Activated naive CD8-positive, alpha-beta T cell treated with anti-CD3 and anti-CD28 coated beads for 36 hours (primary cell): ENCODE measurements around the gene TOX2. TPM values are rescaled to one million over a fixed set of nuclear protein-coding genes. Genes with fewer than 3 reads are reported as not detected.

Experiments used
- DNase-seq: peaks from one replicate; pipeline ENCODE4 v3.0.0; 2021
- H3K27ac Mint-ChIP-seq: one replicate; pipeline ENCODE4 v1.8.0; 2022; ENCODE audit warnings: mild to moderate bottlenecking, moderate library complexity, mixed read lengths
- H3K27me3 Mint-ChIP-seq: one replicate; pipeline ENCODE4 v1.8.0; 2022; ENCODE audit warnings: mild to moderate bottlenecking, mixed read lengths
- H3K36me3 Mint-ChIP-seq: one replicate; pipeline ENCODE4 v1.8.0; 2021; ENCODE audit warnings: mild to moderate bottlenecking, mixed read lengths
- H3K4me1 Mint-ChIP-seq: one replicate; pipeline ENCODE4 v1.8.0; 2021; ENCODE audit warnings: mixed read lengths
- H3K4me3 Mint-ChIP-seq: one replicate; pipeline ENCODE4 v1.8.0; 2022; ENCODE audit warnings: mild to moderate bottlenecking, moderate library complexity, mixed read lengths
- H3K9me3 Mint-ChIP-seq: one replicate; pipeline ENCODE4 v1.8.0; 2022; ENCODE audit warnings: mixed read lengths
- total RNA-seq, 2 experiments: library from RNA; stranded (reverse); gene quantifications; one replicate each; pipeline ENCODE4 v1.2.3, GENCODE V29; 2021

Gene TOX2
- total RNA-seq, 2 experiments from 2014 or later: 0.45 to 0.52 TPM

- Mint-ChIP-seq H3K9me3 (no peaks in the 10 kb centered on the region), H3K36me3 (no peaks in the 10 kb centered on the region), H3K4me3 (no peak overlapping the region), H3K27ac (no peak overlapping the region), H3K27me3 (peaks cover 24% of the 10 kb centered on the region), H3K4me1 (peaks cover 40% of the 10 kb centered on the region)
- no peak for DNase-seq
Observed at GRCh38 chr20:43942201-43942590, 27.5 kb downstream of the TOX2 start.

DNA sequence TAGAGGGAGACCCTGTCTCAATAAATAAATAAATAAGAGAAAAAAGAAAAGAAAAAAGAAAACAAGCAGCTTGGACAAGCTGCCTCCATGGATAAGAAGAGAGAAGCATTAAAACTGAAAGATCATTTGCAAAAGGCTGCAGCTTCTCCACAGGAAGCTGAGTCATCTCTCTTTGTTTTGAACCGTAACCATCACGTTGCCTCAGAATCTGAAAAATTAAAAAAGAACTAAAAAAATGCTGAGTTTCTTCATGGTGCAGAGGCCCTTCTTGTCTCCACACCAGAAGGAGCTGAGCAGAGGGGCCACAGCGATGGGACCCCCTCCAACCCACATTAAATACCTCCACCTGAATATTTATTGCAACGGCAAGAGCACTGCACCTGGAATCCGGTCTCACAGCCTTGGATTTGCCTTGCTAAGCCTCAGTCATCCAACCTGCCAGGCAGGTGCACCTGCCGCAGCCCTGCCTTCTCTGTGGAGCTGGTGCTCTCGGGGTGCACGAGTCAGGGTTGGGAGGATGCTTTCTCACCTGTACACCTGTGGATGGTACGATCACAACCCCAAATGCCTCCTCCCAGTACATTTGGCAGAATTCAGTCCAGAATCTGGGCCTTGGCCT, 28.1 kb downstream of the TOX2 start:
- no peak for DNase-seq
- Mint-ChIP-seq H3K4me1 (peaks cover 44% of the 10 kb centered on the region), H3K36me3 (no peaks in the 10 kb centered on the region), H3K27me3 (peaks cover 30% of the 10 kb centered on the region), H3K9me3 (no peaks in the 10 kb centered on the region), H3K27ac (no peak overlapping the region), H3K4me3 (no peak overlapping the region)

DNA sequence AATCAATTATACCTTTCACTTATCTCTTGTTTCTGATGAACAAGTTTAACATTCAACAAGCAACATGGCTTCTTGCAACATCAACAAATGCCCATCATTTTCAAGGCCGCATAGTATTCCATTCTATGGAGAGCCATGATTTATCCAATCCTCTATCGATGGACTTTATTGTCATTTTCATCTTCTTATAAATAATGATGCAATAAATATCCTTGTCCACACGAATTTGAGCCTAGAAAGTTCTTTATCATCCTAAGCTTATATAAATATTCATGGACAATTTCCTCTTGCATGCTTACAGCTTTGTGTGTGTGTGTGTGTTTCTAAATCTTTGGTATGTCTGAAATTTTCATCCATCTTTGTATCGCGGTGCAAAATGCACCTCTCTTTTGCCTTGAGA, 29.1 kb downstream of the TOX2 start:
- H3K9me3 Mint-ChIP-seq: no peaks in the 10 kb centered on the region
- H3K36me3 Mint-ChIP-seq: no peaks in the 10 kb centered on the region
- H3K27ac Mint-ChIP-seq: no peak overlapping the region
- peaks cover 44% of the 10 kb centered on the region for H3K4me1 Mint-ChIP-seq
- H3K27me3 Mint-ChIP-seq: peaks cover 38% of the 10 kb centered on the region
- no peak overlapping the region for H3K4me3 Mint-ChIP-seq
- no peak for DNase-seq

- H3K27ac Mint-ChIP-seq: no peak overlapping the region
- peaks cover 52% of the 10 kb centered on the region for H3K4me1 Mint-ChIP-seq
- no peak for DNase-seq
- H3K36me3 Mint-ChIP-seq: no peaks in the 10 kb centered on the region
- H3K4me3 Mint-ChIP-seq: no peak overlapping the region
- H3K27me3 Mint-ChIP-seq: peaks cover 45% of the 10 kb centered on the region
- no peaks in the 10 kb centered on the region for H3K9me3 Mint-ChIP-seq
Observed at GRCh38 chr20:43944653-43945235, 30.1 kb downstream of the TOX2 start.

DNA sequence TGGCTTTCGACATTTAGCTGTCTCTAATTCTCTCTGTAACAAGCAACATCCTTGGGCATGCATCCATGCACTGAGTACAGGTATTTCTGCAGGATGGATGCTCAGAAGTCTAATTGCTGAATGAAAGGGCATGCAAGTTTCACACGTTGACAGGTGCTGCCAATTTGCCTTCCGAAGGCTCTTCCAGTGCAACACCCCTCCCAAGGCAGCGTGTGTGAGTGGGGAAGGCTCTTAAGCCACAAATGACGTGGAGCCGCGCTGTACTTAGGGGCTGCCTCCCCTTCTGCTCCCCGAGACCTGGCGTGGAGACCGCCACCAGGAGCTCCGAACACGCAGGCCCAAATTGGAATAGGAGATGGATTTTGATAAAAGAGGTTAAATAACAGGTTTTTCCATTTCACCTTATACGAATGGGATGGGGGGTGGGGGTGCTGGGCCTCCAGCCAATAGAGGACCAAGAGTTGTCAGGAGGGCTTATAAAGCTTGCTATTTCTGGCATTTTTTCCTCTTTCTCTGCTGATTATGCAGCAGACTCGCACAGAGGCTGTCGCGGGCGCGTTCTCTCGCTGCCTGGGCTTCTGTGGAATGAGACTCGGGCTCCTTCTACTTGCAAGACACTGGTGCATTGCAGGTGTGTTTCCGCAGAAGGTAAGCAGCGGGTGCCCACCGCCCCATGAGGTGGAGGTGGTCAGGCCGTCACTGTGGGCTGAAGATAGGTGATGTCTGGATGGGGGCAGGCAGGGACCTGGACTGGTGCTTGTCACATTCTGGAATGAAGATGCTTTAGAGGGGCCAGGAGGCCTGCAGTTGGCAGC, 30.9 kb downstream of the TOX2 start:
- Mint-ChIP-seq H3K4me3 (no peak overlapping the region), H3K36me3 (no peaks in the 10 kb centered on the region), H3K27ac (no peak overlapping the region), H3K27me3 (peaks cover 41% of the 10 kb centered on the region), H3K4me1 (peaks cover 60% of the 10 kb centered on the region), H3K9me3 (no peaks in the 10 kb centered on the region)
- no peak for DNase-seq

DNA sequence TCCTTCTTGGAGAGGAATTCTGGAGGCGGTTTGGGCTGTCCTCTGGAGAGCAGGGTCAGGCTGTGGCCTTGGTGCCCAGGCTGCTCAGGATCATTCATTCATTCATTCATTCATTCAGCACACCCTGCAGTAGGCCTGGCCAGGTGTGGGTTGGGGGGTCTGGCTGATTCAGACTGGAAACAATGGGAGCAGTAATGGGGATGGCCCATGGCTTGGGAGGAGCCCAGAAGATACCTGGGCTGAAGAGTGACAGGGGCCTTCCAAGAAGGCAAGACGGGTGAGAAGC, 31.5 kb downstream of the TOX2 start:
- DNase-seq: no peak

GRCh38 chr20:43946659-43947315, 32.1 kb downstream of the TOX2 start:
- H3K27me3 Mint-ChIP-seq: peaks cover 39% of the 10 kb centered on the region

More for the DNA sequence above, 31.5 kb downstream of the TOX2 start:
- Mint-ChIP-seq H3K36me3 (no peaks in the 10 kb centered on the region), H3K27ac (no peak overlapping the region), H3K27me3 (peaks cover 39% of the 10 kb centered on the region), H3K4me3 (no peak overlapping the region), H3K4me1 (peaks cover 63% of the 10 kb centered on the region), H3K9me3 (no peaks in the 10 kb centered on the region)

GRCh38 chr20:43947316-43947710, 32.7 kb downstream of the TOX2 start:
- H3K4me3 Mint-ChIP-seq: no peak overlapping the region
- DNase-seq: no peak
- H3K36me3 Mint-ChIP-seq: no peaks in the 10 kb centered on the region
- H3K9me3 Mint-ChIP-seq: no peaks in the 10 kb centered on the region
- H3K4me1 Mint-ChIP-seq: peaks cover 57% of the 10 kb centered on the region
- H3K27ac Mint-ChIP-seq: no peak overlapping the region
- H3K27me3 Mint-ChIP-seq: peaks cover 42% of the 10 kb centered on the region

More at GRCh38 chr20:43946659-43947315, 32.1 kb downstream of the TOX2 start:
- no peaks in the 10 kb centered on the region for H3K36me3 Mint-ChIP-seq
- H3K4me3 Mint-ChIP-seq: no peak overlapping the region
- DNase-seq: no peak
- peaks cover 60% of the 10 kb centered on the region for H3K4me1 Mint-ChIP-seq
- no peaks in the 10 kb centered on the region for H3K9me3 Mint-ChIP-seq
- H3K27ac Mint-ChIP-seq: no peak overlapping the region

- Mint-ChIP-seq H3K36me3 (no peaks in the 10 kb centered on the region), H3K27me3 (peaks cover 52% of the 10 kb centered on the region), H3K9me3 (no peaks in the 10 kb centered on the region), H3K4me1 (peaks cover 55% of the 10 kb centered on the region), H3K4me3 (no peak overlapping the region), H3K27ac (no peak overlapping the region)
- no peak for DNase-seq
Observed at GRCh38 chr20:43948455-43948854, 33.8 kb downstream of the TOX2 start.

DNA sequence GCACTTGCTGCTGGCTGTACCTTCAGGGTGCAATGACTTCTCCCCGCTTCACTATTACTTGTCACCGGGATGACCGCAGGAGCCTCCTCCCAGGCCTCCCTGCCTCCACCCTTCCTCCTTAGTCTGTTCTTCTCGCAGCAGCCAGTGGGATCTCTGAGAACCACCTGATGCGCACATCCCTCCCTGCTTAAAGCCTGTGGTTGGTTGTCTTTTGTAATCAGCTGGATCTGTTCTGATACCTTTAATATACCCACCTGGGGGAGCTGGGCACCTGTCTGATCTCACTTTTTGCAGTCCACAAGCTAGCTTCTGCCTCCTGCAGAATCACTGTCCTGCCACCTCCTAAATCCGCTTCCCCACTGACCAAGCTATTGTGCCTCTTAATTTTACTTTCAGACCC, 34.6 kb downstream of the TOX2 start:
- H3K4me3 Mint-ChIP-seq: no peak overlapping the region

GRCh38 chr20:43949741-43950618, 35.3 kb downstream of the TOX2 start:
- peaks cover 61% of the 10 kb centered on the region for H3K27me3 Mint-ChIP-seq
- H3K4me3 Mint-ChIP-seq: no peak overlapping the region
- DNase-seq: peak; percentile 66
- H3K36me3 Mint-ChIP-seq: no peaks in the 10 kb centered on the region
- H3K27ac Mint-ChIP-seq: no peak overlapping the region
- no peaks in the 10 kb centered on the region for H3K9me3 Mint-ChIP-seq
- H3K4me1 Mint-ChIP-seq: peaks cover 69% of the 10 kb centered on the region

More for the DNA sequence above, 34.6 kb downstream of the TOX2 start:
- peaks cover 60% of the 10 kb centered on the region for H3K27me3 Mint-ChIP-seq
- H3K36me3 Mint-ChIP-seq: no peaks in the 10 kb centered on the region
- no peaks in the 10 kb centered on the region for H3K9me3 Mint-ChIP-seq
- H3K4me1 Mint-ChIP-seq: peaks cover 63% of the 10 kb centered on the region
- DNase-seq: no peak
- no peak overlapping the region for H3K27ac Mint-ChIP-seq

DNA sequence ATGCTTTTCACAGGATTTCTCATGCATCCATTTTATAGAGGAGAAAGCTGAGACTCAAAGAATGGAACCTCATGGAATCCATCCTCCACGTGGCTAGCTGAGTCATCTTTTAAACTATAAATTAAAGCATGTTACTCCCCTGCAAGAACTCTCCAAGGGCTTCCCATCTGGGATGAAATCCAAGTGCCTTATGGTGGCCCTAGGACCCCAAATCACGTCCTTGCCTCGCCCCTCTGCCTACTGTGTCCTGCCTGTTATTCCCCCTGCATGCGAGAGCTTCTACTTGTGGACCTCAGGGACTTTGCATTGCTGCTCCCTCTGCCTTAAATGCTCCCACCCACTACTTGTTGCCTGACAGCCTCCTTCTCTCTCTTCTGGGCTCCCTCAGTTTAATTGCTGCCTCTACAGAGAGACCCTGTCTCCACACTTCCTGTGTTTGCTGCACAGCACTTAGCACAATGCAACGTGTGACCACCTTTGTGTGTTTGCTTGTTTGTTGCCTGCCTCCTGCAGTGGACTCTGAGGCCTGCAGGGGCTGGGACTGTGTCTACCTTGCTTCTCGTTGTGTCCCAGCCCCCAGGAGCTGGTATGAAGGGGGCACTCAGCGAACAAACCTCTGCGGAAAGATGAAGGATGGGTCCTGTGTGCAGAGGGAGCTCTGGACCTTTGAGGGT, 39.4 kb downstream of the TOX2 start:
- peaks cover 58% of the 10 kb centered on the region for H3K27me3 Mint-ChIP-seq
- no peak overlapping the region for H3K27ac Mint-ChIP-seq
- DNase-seq: no peak
- peaks cover 67% of the 10 kb centered on the region for H3K4me1 Mint-ChIP-seq
- H3K4me3 Mint-ChIP-seq: no peak overlapping the region
- H3K36me3 Mint-ChIP-seq: peaks cover 10% of the 10 kb centered on the region
- H3K9me3 Mint-ChIP-seq: peaks cover 10% of the 10 kb centered on the region

- peak overlapping the region; percentile 0 for H3K4me3 Mint-ChIP-seq
- no peak for DNase-seq
Observed at GRCh38 chr20:43954704-43955061, 40.0 kb downstream of the TOX2 start.

DNA sequence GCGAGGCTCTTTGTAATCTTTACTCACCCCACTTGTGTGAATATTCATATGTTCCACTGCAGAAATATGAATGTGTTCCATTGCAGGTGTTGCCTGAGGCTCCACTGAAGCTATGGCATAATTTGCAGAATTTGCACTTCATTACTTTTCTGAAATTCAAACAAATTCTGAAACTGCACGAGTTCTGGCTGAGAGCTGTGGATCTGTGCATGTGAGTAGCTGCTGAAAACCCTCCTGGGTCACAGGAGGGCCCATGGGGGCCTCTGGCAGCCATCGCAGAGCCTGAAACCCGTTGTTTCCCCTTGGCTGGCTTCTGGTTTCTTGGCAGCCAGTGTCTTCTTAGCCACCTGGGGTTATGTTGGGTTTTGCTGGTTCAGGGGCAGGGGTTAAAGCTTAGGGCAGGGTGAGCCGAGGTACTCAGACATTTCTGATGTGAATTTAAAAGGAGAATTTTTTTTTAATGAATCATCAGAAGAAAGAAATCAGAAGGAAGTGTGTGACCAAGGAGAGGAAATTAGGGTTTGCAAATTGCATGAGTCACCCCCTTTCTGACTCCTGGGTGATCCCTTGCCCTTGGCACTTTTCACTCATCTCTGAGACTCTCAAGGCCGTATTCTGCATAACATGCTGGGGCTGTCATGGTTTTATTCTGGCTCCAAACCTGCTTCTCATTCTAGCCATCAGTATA, 40.6 kb downstream of the TOX2 start:
- Mint-ChIP-seq H3K27ac (peak overlapping the region; percentile 81), H3K9me3 (peaks cover 10% of the 10 kb centered on the region), H3K36me3 (peaks cover 10% of the 10 kb centered on the region), H3K27me3 (peaks cover 58% of the 10 kb centered on the region), H3K4me1 (peaks cover 66% of the 10 kb centered on the region), H3K4me3 (no peak overlapping the region)
- DNase-seq: peak; percentile 60

More at GRCh38 chr20:43954704-43955061, 40.0 kb downstream of the TOX2 start:
- Mint-ChIP-seq H3K36me3 (peaks cover 10% of the 10 kb centered on the region), H3K27ac (peak overlapping the region; percentile 81), H3K9me3 (peaks cover 10% of the 10 kb centered on the region), H3K4me1 (peaks cover 67% of the 10 kb centered on the region), H3K27me3 (peaks cover 57% of the 10 kb centered on the region)
